ENCODE measurements around the gene BSN.

Gene BSN

GRCh38 chr3:49700014-49700413, 145.7 kb downstream of the BSN start:
- no peak for DNase-seq

GRCh38 chr3:49700453-49701128, 146.3 kb downstream of the BSN start:
- DNase-seq, result no peak

- no peak for DNase-seq
Measured at GRCh38 chr3:49701388-49702077, 147.3 kb downstream of the BSN start.

- DNase-seq, result no peak
Measured at GRCh38 chr3:49702672-49703071, 148.4 kb downstream of the BSN start.

GRCh38 chr3:49703443-49703927, 149.2 kb downstream of the BSN start:
- peak; percentile 59 for DNase-seq

- no peak for DNase-seq
Measured at GRCh38 chr3:49703956-49704355, 149.7 kb downstream of the BSN start.

GRCh38 chr3:49704629-49705028, 150.4 kb downstream of the BSN start:
- no peak for DNase-seq

GRCh38 chr3:49705390-49705960, 151.2 kb downstream of the BSN start:
- no peak for DNase-seq

- DNase-seq, result no peak
Measured at GRCh38 chr3:49706456-49707112, 152.3 kb downstream of the BSN start.

- no peak for DNase-seq
Measured at GRCh38 chr3:49707113-49707480, 152.8 kb downstream of the BSN start.

GRCh38 chr3:49709852-49710251, 155.6 kb downstream of the BSN start:
- no peak for DNase-seq

- no peak for DNase-seq
Measured at GRCh38 chr3:49711489-49711888, 157.2 kb downstream of the BSN start.

- no peak for DNase-seq
Measured at GRCh38 chr3:49712166-49712565, 157.9 kb downstream of the BSN start.

- DNase-seq, result no peak
Measured at GRCh38 chr3:49712631-49713317, 158.5 kb downstream of the BSN start.

GRCh38 chr3:49713336-49714105, 159.2 kb downstream of the BSN start:
- DNase-seq, result no peak

- DNase-seq, result no peak
Measured at GRCh38 chr3:49714728-49715550, 160.7 kb downstream of the BSN start.

GRCh38 chr3:49715611-49716121, 161.4 kb downstream of the BSN start:
- DNase-seq, result no peak

GRCh38 chr3:49716169-49716568, 161.9 kb downstream of the BSN start:
- no peak for DNase-seq

GRCh38 chr3:49716691-49717210, 162.5 kb downstream of the BSN start:
- DNase-seq, result no peak

GRCh38 chr3:49717211-49717958, 163.1 kb downstream of the BSN start:
- DNase-seq, result no peak

Measured in fibroblast of skin of right biceps (primary cell).